Nephron progenitor cell (in vitro differentiated cells): Measurements from ENCODE around the gene GABRP.

Experiments
- DNase-seq: peaks from one replicate; pipeline ENCODE4 v3.0.0; 2021
- H3K27ac Mint-ChIP-seq: 2 replicates; pipeline ENCODE4 v1.8.0; 2021; ENCODE audit warnings: mild to moderate bottlenecking, moderate library complexity, mixed read lengths
- H3K27me3 Mint-ChIP-seq: 2 replicates; pipeline ENCODE4 v1.8.0; 2021; ENCODE audit warnings: mild to moderate bottlenecking, low read depth, mixed read lengths; ENCODE audit not compliant: poor library complexity
- H3K36me3 Mint-ChIP-seq: 2 replicates; pipeline ENCODE4 v1.8.0; 2021; ENCODE audit warnings: low read depth, mixed read lengths
- H3K4me1 Mint-ChIP-seq: 2 replicates; pipeline ENCODE4 v1.8.0; 2021; ENCODE audit warnings: mixed read lengths
- H3K4me3 Mint-ChIP-seq: 2 replicates; pipeline ENCODE4 v1.8.0; 2021; ENCODE audit warnings: mild to moderate bottlenecking, moderate library complexity, mixed read lengths
- H3K9me3 Mint-ChIP-seq: 2 replicates; pipeline ENCODE4 v1.8.0; 2021; ENCODE audit warnings: mild to moderate bottlenecking, moderate library complexity, mixed read lengths
- CTCF ChIP-seq: fragments of 200-600 bp; sonication (generic); IDR thresholded peaks from 2 replicates; pipeline ENCODE4 v1.5.0; 2021; ENCODE audit warnings: antibody characterized with exemption

Gene GABRP

GRCh38 chr5:170846846-170847245 is 63.3 kb downstream of the GABRP start:
- Mint-ChIP-seq H3K27ac (no peak overlapping the region), H3K4me1 (no peaks in the 10 kb centered on the region), H3K4me3 (no peak overlapping the region)

GRCh38 chr5:170848033-170848432 is 64.5 kb downstream of the GABRP start:
- no peak for DNase-seq
- Mint-ChIP-seq H3K36me3 (no peaks in the 10 kb centered on the region), H3K9me3 (peaks cover 3% of the 10 kb centered on the region), H3K27me3 (peaks cover 7% of the 10 kb centered on the region), H3K4me3 (no peak overlapping the region), H3K4me1 (no peaks in the 10 kb centered on the region), H3K27ac (no peak overlapping the region)
- no peak for TF ChIP-seq CTCF

More at GRCh38 chr5:170846846-170847245, 63.3 kb downstream of the GABRP start:
- H3K27me3 Mint-ChIP-seq = peaks cover 4% of the 10 kb centered on the region
- H3K36me3 Mint-ChIP-seq = no peaks in the 10 kb centered on the region
- DNase-seq = no peak
- no peak for TF ChIP-seq CTCF
- peaks cover 3% of the 10 kb centered on the region for H3K9me3 Mint-ChIP-seq

- Mint-ChIP-seq H3K4me3 (no peak overlapping the region), H3K4me1 (no peaks in the 10 kb centered on the region), H3K27ac (no peak overlapping the region), H3K36me3 (no peaks in the 10 kb centered on the region), H3K27me3 (peaks cover 7% of the 10 kb centered on the region), H3K9me3 (peaks cover 3% of the 10 kb centered on the region)
- TF ChIP-seq CTCF = no peak
- DNase-seq = no peak
These were observed 65.8 kb downstream of the GABRP start for GRCh38 chr5:170849374-170849773.

- DNase-seq = no peak
- no peak for TF ChIP-seq CTCF
- H3K4me3 Mint-ChIP-seq = no peak overlapping the region
- H3K27me3 Mint-ChIP-seq = peaks cover 3% of the 10 kb centered on the region
- no peak overlapping the region for H3K27ac Mint-ChIP-seq
- peaks cover 10% of the 10 kb centered on the region for H3K36me3 Mint-ChIP-seq
- H3K9me3 Mint-ChIP-seq = peaks cover 17% of the 10 kb centered on the region
- no peaks in the 10 kb centered on the region for H3K4me1 Mint-ChIP-seq
These were observed 71.0 kb downstream of the GABRP start for GRCh38 chr5:170854566-170854965.

- Mint-ChIP-seq H3K4me3 (no peak overlapping the region), H3K9me3 (peaks cover 36% of the 10 kb centered on the region), H3K4me1 (no peaks in the 10 kb centered on the region), H3K27ac (no peak overlapping the region), H3K36me3 (peaks cover 23% of the 10 kb centered on the region), H3K27me3 (peaks cover 3% of the 10 kb centered on the region)
- TF ChIP-seq CTCF = no peak
- no peak for DNase-seq
These were observed 73.5 kb downstream of the GABRP start for GRCh38 chr5:170857066-170857465.

GRCh38 chr5:170860415-170860814 is 76.9 kb downstream of the GABRP start:
- no peak overlapping the region for H3K27ac Mint-ChIP-seq
- no peak for TF ChIP-seq CTCF

More at GRCh38 chr5:170860415-170860814, 76.9 kb downstream of the GABRP start:
- peak overlapping the region; percentile 84 for H3K4me3 Mint-ChIP-seq
- peaks cover 42% of the 10 kb centered on the region for H3K9me3 Mint-ChIP-seq
- no peak for DNase-seq
- peaks cover 7% of the 10 kb centered on the region for H3K27me3 Mint-ChIP-seq
- H3K4me1 Mint-ChIP-seq = peaks cover 23% of the 10 kb centered on the region
- H3K36me3 Mint-ChIP-seq = peaks cover 37% of the 10 kb centered on the region
